Muscle of leg (tissue), 11 donors: ENCODE measurements around the gene LY6G5C. TPM values are rescaled to one million over a fixed set of nuclear protein-coding genes. Genes with fewer than 3 reads are reported as not detected.
"Not testable (repeated sequence)": the region's sequence is repeated elsewhere in the genome, so short reads cannot be mapped to it uniquely, and the experiment has no call there.

Source experiments
- DNase-seq: peaks from one replicate; pipeline ENCODE4 v3.0.0; 2013
- H3K27ac ChIP-seq: one replicate; pipeline ENCODE4 v1.5.1; 2013; ENCODE audit warnings: mild to moderate bottlenecking, low read length, control low read depth
- H3K27me3 ChIP-seq: one replicate; pipeline ENCODE4 v1.6.1; 2013; ENCODE audit warnings: low read length; ENCODE audit not compliant: control insufficient read depth, insufficient read depth
- H3K36me3 ChIP-seq: one replicate; pipeline ENCODE4 v1.6.1; 2013; ENCODE audit warnings: low read length; ENCODE audit not compliant: control insufficient read depth, insufficient read depth
- H3K4me1 ChIP-seq: one replicate; pipeline ENCODE4 v1.6.1; 2013; ENCODE audit warnings: low read length; ENCODE audit not compliant: control insufficient read depth, insufficient read depth
- H3K4me3 ChIP-seq: one replicate; pipeline ENCODE4 v1.5.1; 2013; ENCODE audit warnings: low read length, control low read depth
- H3K9me3 ChIP-seq: replicated peaks from 2 replicates; pipeline ENCODE4 v1.6.1; 2013; ENCODE audit warnings: low read depth, low read length; ENCODE audit not compliant: control insufficient read depth
- WGBS: methylation state at CpG from one replicate; pipeline ENCODE4 v1.1.5; 2013; ENCODE audit warnings: missing lambda C conversion rate; ENCODE audit not compliant: insufficient coverage; 5-methylcytosine and 5-hydroxymethylcytosine counted together
- polyA plus RNA-seq, 8 donors: library from polyadenylated mRNA; unstranded; fragments of 120-200 nt; gene quantifications; one replicate each; pipeline versions ENCODE4 v1.2.1 to v1.2.3, GENCODE V29; 2013; ENCODE audit warnings: inconsistent platforms in 1 of 8, low replicate concordance in 1 of 8; ENCODE audit not compliant: insufficient read length in 8 of 8, insufficient read depth in 1 of 8
- total RNA-seq: library from RNA; stranded (reverse); fragments of 120-200 nt; gene quantifications from one replicate; pipeline ENCODE4 v1.2.4, GENCODE V29; 2013

The LY6G5C gene
- total and polyA plus RNA-seq, 9 donors = 0.70 to 3.9 (median 2.2) TPM

DNA sequence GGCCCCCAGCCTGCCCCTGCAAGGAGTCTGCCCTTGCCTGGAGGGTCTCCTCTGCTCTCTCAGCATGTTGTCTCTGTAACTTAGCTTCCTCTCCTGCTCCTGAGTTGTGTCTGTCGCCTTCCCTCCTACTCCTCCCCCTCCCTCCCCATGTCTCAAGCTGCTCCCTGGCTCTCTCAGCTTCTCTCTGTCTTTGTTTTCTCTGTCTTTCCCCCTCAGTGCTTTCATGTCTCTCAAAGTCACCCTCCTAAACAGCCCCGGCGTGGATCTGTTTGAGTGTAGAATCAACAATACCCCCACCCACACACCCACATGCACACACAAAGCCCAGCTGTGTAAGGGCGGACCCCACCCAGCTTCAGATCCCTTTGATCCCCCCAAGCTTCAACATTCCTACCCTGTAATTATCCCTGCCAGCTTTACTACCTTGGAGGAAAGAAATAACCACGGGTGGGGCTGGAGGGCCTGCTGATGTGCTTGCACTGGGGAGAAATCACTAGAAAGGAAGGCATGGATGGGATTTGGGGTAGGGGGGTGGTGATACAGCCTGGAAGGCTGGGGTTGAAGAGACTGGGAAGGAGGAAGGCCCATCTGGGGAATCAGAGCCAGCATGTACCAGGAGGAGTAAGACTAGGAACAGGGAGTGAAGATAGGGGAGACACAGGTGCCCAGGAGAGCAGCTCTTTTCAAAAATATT, 33.3 kb upstream of the LY6G5C start:
- no peak overlapping the region for H3K4me3 ChIP-seq
- peaks cover 18% of the 10 kb centered on the region for H3K4me1 ChIP-seq
- DNase-seq = no peak
- H3K36me3 ChIP-seq = no peaks in the 10 kb centered on the region
- H3K27me3 ChIP-seq = no peaks in the 10 kb centered on the region
- no peaks in the 10 kb centered on the region for H3K9me3 ChIP-seq
- WGBS = 44% methylated on average over 3 of the region's 5 CpGs
- H3K27ac ChIP-seq = no peak overlapping the region

DNA sequence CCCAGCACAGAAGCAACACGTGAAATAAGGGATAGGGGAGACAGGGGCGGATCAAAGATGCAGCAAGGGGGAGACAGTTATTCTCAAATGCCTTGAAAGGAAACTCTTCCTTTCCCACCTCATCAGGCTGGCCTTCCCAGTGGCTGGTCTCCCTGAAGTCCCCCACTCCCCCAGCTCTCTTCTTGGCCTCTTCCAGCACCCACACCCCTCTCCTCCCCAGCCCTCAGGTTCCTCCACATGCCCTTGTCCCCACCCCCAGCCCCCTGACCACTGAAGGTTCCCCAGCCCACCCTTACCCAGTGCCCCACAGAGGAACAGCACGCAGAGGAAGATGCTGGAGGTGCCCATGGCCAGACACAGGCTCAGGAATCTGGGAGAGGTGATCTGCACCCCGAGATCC, 32.6 kb upstream of the LY6G5C start:
- H3K9me3 ChIP-seq = no peaks in the 10 kb centered on the region
- no peaks in the 10 kb centered on the region for H3K27me3 ChIP-seq
- DNase-seq = no peak
- WGBS = 40% methylated on average over 1 of the region's 4 CpGs
- no peak overlapping the region for H3K27ac ChIP-seq
- no peaks in the 10 kb centered on the region for H3K36me3 ChIP-seq
- H3K4me1 ChIP-seq = peaks cover 18% of the 10 kb centered on the region
- no peak overlapping the region for H3K4me3 ChIP-seq

- no peaks in the 10 kb centered on the region for H3K27me3 ChIP-seq
- DNase-seq = no peak
- no peak overlapping the region for H3K4me3 ChIP-seq
- H3K9me3 ChIP-seq = no peaks in the 10 kb centered on the region
- H3K27ac ChIP-seq = no peak overlapping the region
- peaks cover 18% of the 10 kb centered on the region for H3K4me1 ChIP-seq
- 97% methylated on average over 7 of the region's 8 CpGs for WGBS
- no peaks in the 10 kb centered on the region for H3K36me3 ChIP-seq
These were observed 31.4 kb upstream of the LY6G5C start for GRCh38 chr6:31712296-31712695.

- Histone ChIP-seq H3K4me1 (peaks cover 18% of the 10 kb centered on the region), H3K9me3 (no peaks in the 10 kb centered on the region), H3K36me3 (no peaks in the 10 kb centered on the region), H3K4me3 (no peak overlapping the region), H3K27me3 (no peaks in the 10 kb centered on the region), H3K27ac (no peak overlapping the region)
- no peak for DNase-seq
- no CpG with 5 or more reads among the region's 8 CpGs for WGBS
These were observed 30.4 kb upstream of the LY6G5C start for GRCh38 chr6:31711233-31711632.

- Histone ChIP-seq H3K27ac (no peak overlapping the region), H3K36me3 (no peaks in the 10 kb centered on the region), H3K4me1 (peaks cover 18% of the 10 kb centered on the region), H3K9me3 (no peaks in the 10 kb centered on the region), H3K4me3 (no peak overlapping the region), H3K27me3 (no peaks in the 10 kb centered on the region)
- WGBS = 59% methylated on average over 3 of the region's 5 CpGs
- no peak for DNase-seq
These were observed 29.8 kb upstream of the LY6G5C start for GRCh38 chr6:31710523-31711219.

DNA sequence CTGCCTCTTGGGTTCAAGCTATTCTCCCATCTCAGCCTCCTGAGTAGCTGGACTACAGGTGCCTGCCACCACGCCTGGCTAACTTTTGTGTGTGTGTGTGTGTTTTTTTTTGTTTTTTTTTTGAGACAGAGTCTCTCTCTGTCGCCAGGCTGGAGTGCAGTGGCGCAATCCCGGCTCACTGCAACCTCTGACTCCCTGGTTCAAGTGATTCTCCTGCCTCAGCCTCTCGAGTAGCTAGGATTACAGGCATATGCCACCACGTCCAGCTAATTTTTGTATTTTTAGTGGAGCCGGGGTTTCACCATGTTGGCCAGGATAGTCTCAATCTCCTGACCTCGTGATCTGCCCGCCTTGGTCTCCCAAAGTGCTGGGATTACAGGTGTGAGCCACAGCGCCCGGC, 28.3 kb upstream of the LY6G5C start:
- H3K27me3 ChIP-seq, H3K4me3 ChIP-seq, H3K9me3 ChIP-seq, DNase-seq, H3K4me1 ChIP-seq, H3K36me3 ChIP-seq, H3K27ac ChIP-seq: not testable (repeated sequence)
- WGBS = 84% methylated on average over 8 of the region's 11 CpGs

DNA sequence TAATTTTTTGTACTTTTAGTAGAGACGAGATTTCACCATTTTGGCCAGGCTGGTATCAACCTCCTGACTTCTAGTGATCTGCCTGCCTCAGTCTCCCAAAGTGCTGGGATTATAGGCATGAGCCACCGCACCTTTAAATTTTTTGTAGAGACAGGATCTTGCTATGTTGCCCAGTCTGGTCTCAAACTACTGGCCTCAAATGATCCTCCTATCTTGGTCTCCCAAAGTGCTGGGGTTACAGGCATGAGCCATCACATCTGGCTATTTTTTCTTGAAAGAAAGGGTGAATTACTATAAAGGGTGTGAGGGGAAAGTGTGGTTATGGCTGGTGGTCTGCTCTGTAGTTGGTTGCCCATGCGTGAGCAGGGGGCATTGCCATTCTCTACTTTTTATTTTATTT, 27.4 kb upstream of the LY6G5C start:
- Histone ChIP-seq H3K27me3 (no peaks in the 10 kb centered on the region), H3K4me3 (no peak overlapping the region), H3K36me3 (no peaks in the 10 kb centered on the region), H3K27ac (no peak overlapping the region), H3K4me1 (peaks cover 5% of the 10 kb centered on the region), H3K9me3 (no peaks in the 10 kb centered on the region)
- WGBS = 94% methylated on average over 2 of the region's 3 CpGs
- DNase-seq = no peak

GRCh38 chr6:31707701-31708100, 26.8 kb upstream of the LY6G5C start:
- DNase-seq = no peak
- Histone ChIP-seq H3K27ac (no peak overlapping the region), H3K4me3 (no peak overlapping the region), H3K9me3 (no peaks in the 10 kb centered on the region), H3K4me1 (peaks cover 5% of the 10 kb centered on the region), H3K36me3 (no peaks in the 10 kb centered on the region), H3K27me3 (no peaks in the 10 kb centered on the region)
- 81% methylated on average over 5 of the region's 10 CpGs for WGBS

DNA sequence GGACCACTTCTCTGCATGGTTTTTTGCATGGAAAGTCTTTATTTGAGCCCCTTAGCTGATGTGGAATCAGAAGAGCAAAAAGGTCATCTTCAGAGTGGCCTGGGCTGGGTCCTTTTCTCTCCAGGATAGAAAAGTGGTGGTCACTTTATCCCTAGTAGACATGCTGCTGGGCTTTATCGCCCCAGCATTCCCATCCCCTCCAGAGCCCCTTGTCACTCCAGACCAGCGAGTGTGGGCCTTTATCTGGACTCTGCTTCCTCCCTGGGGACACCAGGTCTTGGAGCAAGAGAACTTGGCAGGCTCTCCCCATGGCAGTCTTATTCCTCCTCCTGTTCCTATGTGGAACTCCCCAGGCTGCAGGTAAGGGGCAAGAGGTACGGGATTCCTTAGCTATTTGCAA, 25.7 kb upstream of the LY6G5C start, which contains the start of gene LY6G6F:
Gene LY6G6F, plus strand, starts transcription at position 268 of the 400 bp plus-strand sequence. Its CDS starts 41 bp downstream, at position 309.
- Histone ChIP-seq H3K4me1 (peaks cover 11% of the 10 kb centered on the region), H3K36me3 (no peaks in the 10 kb centered on the region), H3K27me3 (no peaks in the 10 kb centered on the region), H3K9me3 (no peaks in the 10 kb centered on the region), H3K27ac (no peak within 1 kb of the TSS), H3K4me3 (no peak within 1 kb of the TSS)
- no peak for DNase-seq
- WGBS = 50% methylated on average over 2 of the region's 3 CpGs

DNA sequence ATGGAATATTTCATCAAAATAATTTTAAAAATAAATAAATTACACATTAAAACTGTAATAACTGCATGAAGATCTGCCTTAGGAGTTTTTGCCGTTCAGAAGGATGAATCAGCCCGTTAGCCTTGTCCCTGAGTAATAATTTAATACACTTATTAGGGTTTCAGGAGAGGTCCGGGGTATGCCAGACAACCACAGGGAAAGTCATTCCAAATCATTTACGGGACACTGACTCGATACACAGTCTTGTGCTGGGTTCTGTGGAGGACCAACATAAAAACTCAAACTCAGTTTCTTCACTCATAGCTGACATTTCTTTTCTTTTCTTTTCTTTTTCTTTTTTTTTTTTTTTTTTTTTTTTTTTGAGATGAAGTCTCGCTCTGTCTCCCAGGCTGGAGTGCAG, 25.1 kb upstream of the LY6G5C start:
- WGBS = no CpG with 5 or more reads among the region's 6 CpGs
- Histone ChIP-seq H3K27ac (no peak overlapping the region), H3K4me3 (no peak overlapping the region), H3K9me3 (no peaks in the 10 kb centered on the region), H3K4me1 (peaks cover 17% of the 10 kb centered on the region), H3K36me3 (peaks cover 3% of the 10 kb centered on the region), H3K27me3 (no peaks in the 10 kb centered on the region)
- DNase-seq = no peak
